GM12892 (cell line): Measurements from ENCODE around the gene RFNG.

Experiments
- DNase-seq: peaks from one replicate; pipeline ENCODE4 v3.0.0; 2011; ENCODE audit not compliant: insufficient read length
- FAIRE-seq: peaks from 2 replicates; lab custom pipeline; 2011; peaks lifted over from hg19 to GRCh38; lab: Jason Lieb, UNC
- POLR2A ChIP-seq: IDR thresholded peaks from 2 replicates; pipeline ENCODE4 v1.6.1; 2011; ENCODE audit warnings: low read depth, low read length, control low read depth
- POLR2AphosphoS5 ChIP-seq: IDR thresholded peaks from 2 replicates; pipeline ENCODE4 v1.6.1; 2011; ENCODE audit warnings: low read depth, low read length, control low read depth
- TAF1 ChIP-seq: IDR thresholded peaks from 2 replicates; pipeline ENCODE4 v1.6.1; 2011; ENCODE audit warnings: low read depth, mild to moderate bottlenecking, control low read depth, low read length, borderline replicate concordance

The RFNG gene

GRCh38 chr17:82072827-82073226, 21.2 kb upstream of the RFNG start:
- FAIRE-seq, result no peak
- no peak for DNase-seq
- no peak for TF ChIP-seq TAF1
- no peak for TF ChIP-seq POLR2AphosphoS5
- TF ChIP-seq POLR2A, result no peak

GRCh38 chr17:82070611-82071010, 19.0 kb upstream of the RFNG start:
- TF ChIP-seq POLR2AphosphoS5 (no peak), POLR2A (no peak), TAF1 (no peak)
- FAIRE-seq (no peak), DNase-seq (no peak)

- 0 out of 2 replicates have a peak, but pooled peaks have one; percentile 34 for TF ChIP-seq POLR2AphosphoS5
- no peak for TF ChIP-seq POLR2A
- TF ChIP-seq TAF1, result peak; percentile 83; the same call in 1 of the 2 replicates
- peak; percentile 96 for DNase-seq
- peak; percentile 90 for FAIRE-seq
These were observed 14.2 kb upstream of the RFNG start, which contains the start of gene DUS1L for GRCh38 chr17:82065638-82066303. TSS of gene DUS1L (minus strand) at chr17:82065804. CDS start at chr17:82065059, 745 bp downstream.

GRCh38 chr17:82065193-82065637, 13.6 kb upstream of the RFNG start:
- FAIRE-seq (no peak), DNase-seq (no peak)
- no peak for TF ChIP-seq POLR2AphosphoS5
- no peak for TF ChIP-seq TAF1
- no peak for TF ChIP-seq POLR2A

- no peak for TF ChIP-seq POLR2A
- DNase-seq, result no peak
- no peak for FAIRE-seq
These were observed 13.0 kb upstream of the RFNG start for GRCh38 chr17:82064433-82065192.

GRCh38 chr17:82063424-82064415, 12.1 kb upstream of the RFNG start:
- DNase-seq (no peak), FAIRE-seq (no peak)
- TF ChIP-seq TAF1 (no peak), POLR2A (no peak), POLR2AphosphoS5 (no peak)

- FAIRE-seq (no peak), DNase-seq (no peak)
- no peak for TF ChIP-seq POLR2AphosphoS5
- no peak for TF ChIP-seq POLR2A
- TF ChIP-seq TAF1, result no peak
These were observed 11.4 kb upstream of the RFNG start for GRCh38 chr17:82062984-82063368.

- FAIRE-seq (no peak), DNase-seq (no peak)
- TF ChIP-seq POLR2AphosphoS5 (no peak), TAF1 (no peak), POLR2A (0 out of 2 replicates have a peak, but pooled peaks have one; percentile 21)
These were observed 10.7 kb upstream of the RFNG start for GRCh38 chr17:82062076-82062983.

GRCh38 chr17:82061047-82061925, 9.7 kb upstream of the RFNG start:
- no peak for DNase-seq
- no peak for FAIRE-seq
- TF ChIP-seq POLR2A, result peak; percentile 13; the same call in 1 of the 2 replicates
- no peak for TF ChIP-seq POLR2AphosphoS5
- TF ChIP-seq TAF1, result no peak

- TF ChIP-seq POLR2A (no peak; the same call in 1 of the 2 replicates), POLR2AphosphoS5 (no peak), TAF1 (no peak)
- DNase-seq (no peak), FAIRE-seq (no peak)
These were observed 9.0 kb upstream of the RFNG start for GRCh38 chr17:82060614-82061013.
